Measurements from ENCODE around the gene FGFRL1. TPM values are rescaled to one million over a fixed set of nuclear protein-coding genes. Genes with fewer than 3 reads are reported as not detected.

FGFRL1 gene
- total RNA-seq, 1 experiment from 2014 or later = 26.1 TPM

- no peak overlapping the region for H3K56ac ChIP-seq (ENCODE audit: insufficient read length, low read depth, low read length)
- no peak overlapping the region for H3K23ac ChIP-seq (ENCODE audit: insufficient read length, low read depth, low read length)
- H3K18ac ChIP-seq (ENCODE audit: insufficient read length, low read depth, low read length) = no peak overlapping the region
- no CpG with 5 or more reads among the region's 16 CpGs for whole genome bisulfite sequencing (ENCODE audit: extremely low coverage, insufficient read length, low lambda C conversion rate)
- H4K91ac ChIP-seq (ENCODE audit: insufficient read length, low read depth, low read length) = no peak overlapping the region
- H3K27ac Mint-ChIP-seq = no peak overlapping the region
- H2BK20ac ChIP-seq (ENCODE audit: low read depth, low read length, poor library complexity, severe bottlenecking) = no peak overlapping the region
- H4K5ac ChIP-seq (ENCODE audit: insufficient read length, low read depth, low read length) = no peak overlapping the region
- DNase-seq = no peak
- no peak overlapping the region for H3K9ac ChIP-seq (ENCODE audit: extremely low read depth, insufficient read length, low read length)
- H3K79me1 ChIP-seq (ENCODE audit: insufficient read depth, low read depth, low read length, poor library complexity, severe bottlenecking) = no peaks in the 10 kb centered on the region
- no peaks in the 10 kb centered on the region for H3K23me2 ChIP-seq (ENCODE audit: insufficient read length, low read depth, low read length, poor library complexity, severe bottlenecking)
- no peak overlapping the region for H2BK120ac ChIP-seq (ENCODE audit: low read depth, low read length, poor library complexity, severe bottlenecking)
- H3K36me3 Mint-ChIP-seq (ENCODE audit: insufficient read depth in 1 of 3, low read depth in 3 of 3) = peaks cover 0 to 4% (median 0%) of the 10 kb centered on the region in 3 experiments; a peak in 2 of 7 replicates
- no peaks in the 10 kb centered on the region for H3K79me2 ChIP-seq (ENCODE audit: insufficient read depth, low read length)
- no peak overlapping the region for H4K8ac ChIP-seq (replicated peaks; ENCODE audit: insufficient read length, low read depth, low read length)
- H3K27me3 Mint-ChIP-seq (ENCODE audit: low read depth) = no peaks in the 10 kb centered on the region; the same call in 1 of the 2 replicates
- no peak overlapping the region; the same call in 1 of the 2 replicates for H3K14ac ChIP-seq (ENCODE audit: insufficient read depth, low read length)
- H3K4me2 ChIP-seq (ENCODE audit: insufficient read depth, insufficient read length, low read length) = no peak overlapping the region
- H2AK5ac ChIP-seq (ENCODE audit: insufficient read length, low read length) = no peak overlapping the region
- no peak for TF ChIP-seq CTCF (conservative IDR thresholded peaks at IDR 0.05)
- no peak overlapping the region for H2AFZ ChIP-seq (ENCODE audit: low read length)
- no peaks in the 10 kb centered on the region; the same call in 1 of the 2 replicates for H3K4me1 ChIP-seq (ENCODE audit: insufficient read depth, low read length)
- no peak overlapping the region for H3K4me3 Mint-ChIP-seq
- no peak overlapping the region for H3K27ac ChIP-seq (ENCODE audit: insufficient read length, low read depth, low read length)
- H2BK5ac ChIP-seq (ENCODE audit: insufficient read length, low read length) = no peak overlapping the region
- no peak overlapping the region for H2BK15ac ChIP-seq (ENCODE audit: low read depth, low read length)
- H3K9me3 ChIP-seq (ENCODE audit: control insufficient read depth, low read depth, low read length) = no peaks in the 10 kb centered on the region
- H3T11ph ChIP-seq (ENCODE audit: low read length) = no peak overlapping the region
- no peaks in the 10 kb centered on the region for H4K20me1 ChIP-seq (ENCODE audit: control insufficient read depth, insufficient read depth, insufficient read length)
- H3K4ac ChIP-seq (ENCODE audit: low read depth, low read length) = no peak overlapping the region
- peaks cover 4 to 13% of the 10 kb centered on the region in 2 experiments; a peak in 3 of 4 replicates for H3K4me1 Mint-ChIP-seq
- H3K27me3 ChIP-seq (ENCODE audit: insufficient read depth, low read length) = no peaks in the 10 kb centered on the region; the same call in 1 of the 2 replicates
- no peak overlapping the region for H2BK12ac ChIP-seq (ENCODE audit: insufficient read length, low read depth, low read length)
- H3K9me3 Mint-ChIP-seq = no peaks in the 10 kb centered on the region
These were observed 5.8 kb downstream of the FGFRL1 start for GRCh38 chr4:1017211-1017610.

Data from H9 (cell line).